CD4-positive, alpha-beta T cell treated with Interleukin-2 at 100 ng/mL for 4 hours (primary cell): ENCODE results near the gene GTSE1.

Experiments used
- DNase-seq: peaks from one replicate; pipeline ENCODE4 v3.0.0-alpha.2; 2020; ENCODE audit warnings: low spot score

The GTSE1 gene

DNA sequence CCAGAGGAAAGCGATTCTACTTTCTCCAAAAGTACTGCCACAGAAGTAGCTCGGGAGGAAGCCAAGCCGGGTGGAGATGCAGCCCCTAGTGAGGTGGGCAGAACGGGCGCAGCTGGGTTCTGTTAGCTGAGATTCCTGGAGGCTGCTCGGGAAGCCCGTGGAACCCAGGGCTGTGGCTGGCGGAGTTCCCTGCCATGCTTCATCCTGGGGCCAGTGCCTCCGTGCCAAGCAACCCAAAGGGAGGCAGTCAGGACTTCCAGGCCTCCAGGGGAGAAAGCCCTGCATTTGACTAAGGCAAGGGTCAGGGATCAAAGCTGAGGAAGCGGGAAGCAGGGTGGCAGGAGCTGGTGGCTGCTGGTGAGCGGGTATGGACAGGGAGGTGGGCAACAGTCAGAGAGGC, 32.1 kb downstream of the GTSE1 start:
- no peak for DNase-seq

- no peak for DNase-seq
Measured at GRCh38 chr22:46329616-46330015, 32.9 kb downstream of the GTSE1 start.

- DNase-seq, result no peak
Measured at GRCh38 chr22:46330426-46330825, 33.8 kb downstream of the GTSE1 start.

GRCh38 chr22:46331496-46331895, 34.8 kb downstream of the GTSE1 start:
- no peak for DNase-seq

- peak; percentile 77 for DNase-seq
Measured at GRCh38 chr22:46335201-46336118, 38.8 kb downstream of the GTSE1 start, which contains the start of gene TRMU. TSS of gene TRMU (plus strand) at chr22:46335714. CDS start at chr22:46335765, 51 bp downstream.

- DNase-seq, result peak; percentile 4
Measured at GRCh38 chr22:46336119-46337078, 39.7 kb downstream of the GTSE1 start.

GRCh38 chr22:46337870-46338269, 41.2 kb downstream of the GTSE1 start:
- no peak for DNase-seq

GRCh38 chr22:46338636-46339035, 42.0 kb downstream of the GTSE1 start:
- DNase-seq, result no peak

GRCh38 chr22:46339956-46340355, 43.3 kb downstream of the GTSE1 start:
- DNase-seq, result no peak

GRCh38 chr22:46340676-46341075, 44.0 kb downstream of the GTSE1 start:
- DNase-seq, result no peak

- no peak for DNase-seq
Measured at GRCh38 chr22:46346680-46347405, 50.2 kb downstream of the GTSE1 start.

DNA sequence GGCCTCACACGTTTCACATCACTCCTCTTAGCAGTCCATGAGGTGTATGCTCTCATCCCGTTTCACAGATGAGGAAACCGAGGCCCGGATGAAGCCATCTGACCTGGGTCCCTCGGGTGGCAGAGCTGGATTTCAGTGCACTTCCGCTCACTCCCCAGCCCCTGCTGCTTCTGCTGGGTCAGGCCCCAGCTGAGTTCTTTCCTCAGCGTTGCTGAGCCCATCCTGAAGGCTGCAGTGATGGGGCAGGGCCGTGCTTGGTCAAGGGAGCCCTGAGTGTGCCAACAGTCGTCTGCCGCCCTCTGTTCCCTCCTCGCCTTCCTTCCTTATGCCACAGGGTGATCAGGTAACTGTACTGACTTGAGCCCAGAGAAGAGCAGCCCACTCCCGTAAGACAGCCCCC, 51.0 kb downstream of the GTSE1 start:
- DNase-seq, result no peak

DNA sequence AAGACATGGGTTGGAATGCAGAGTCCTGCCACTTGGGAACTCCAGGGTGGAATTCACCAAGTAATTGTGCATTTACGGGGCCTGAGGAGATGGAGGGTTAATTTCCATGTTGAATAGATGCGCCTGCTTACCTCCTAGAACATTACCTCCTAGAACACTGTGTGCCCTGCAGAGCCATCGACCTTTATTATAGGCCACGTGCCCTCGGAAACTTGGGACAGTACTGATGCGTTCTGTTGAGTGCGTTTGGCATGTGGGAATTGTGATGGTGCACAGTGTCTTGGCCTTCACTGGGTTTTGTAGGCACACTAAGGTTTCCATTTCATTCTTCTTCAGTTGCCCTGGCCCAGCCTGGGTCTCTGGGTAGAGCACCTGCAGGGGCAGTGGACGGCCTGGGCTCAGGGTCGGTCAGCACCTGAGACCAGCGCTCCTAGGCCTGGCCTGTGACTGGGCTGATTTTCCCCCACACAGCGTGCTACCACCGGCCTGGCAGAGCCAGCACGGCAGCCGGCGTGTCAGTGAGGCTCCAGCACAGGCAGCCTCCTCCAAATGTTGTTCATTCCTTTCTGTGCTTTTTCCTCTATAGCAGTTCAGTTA, 51.5 kb downstream of the GTSE1 start:
- no peak for DNase-seq

DNA sequence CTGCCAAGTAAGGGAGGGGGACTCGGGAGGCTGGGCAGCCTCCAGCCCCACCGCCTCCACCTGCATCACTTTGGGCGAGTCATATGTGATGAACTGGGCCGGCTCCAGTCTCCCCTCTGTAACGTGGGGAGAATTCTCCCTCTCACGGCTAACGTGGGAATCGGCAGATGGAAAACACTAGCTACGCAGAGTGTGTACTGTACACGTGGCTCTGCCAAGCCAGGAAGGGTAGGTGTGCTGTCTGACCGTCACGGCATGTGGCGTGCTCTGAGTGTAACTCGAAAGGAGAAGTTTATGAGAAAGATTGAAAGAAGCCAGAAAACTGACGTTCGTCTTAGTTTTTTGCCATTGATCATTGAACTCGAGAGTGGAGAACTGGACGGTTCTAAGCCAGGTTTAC, 52.6 kb downstream of the GTSE1 start:
- DNase-seq, result no peak

DNA sequence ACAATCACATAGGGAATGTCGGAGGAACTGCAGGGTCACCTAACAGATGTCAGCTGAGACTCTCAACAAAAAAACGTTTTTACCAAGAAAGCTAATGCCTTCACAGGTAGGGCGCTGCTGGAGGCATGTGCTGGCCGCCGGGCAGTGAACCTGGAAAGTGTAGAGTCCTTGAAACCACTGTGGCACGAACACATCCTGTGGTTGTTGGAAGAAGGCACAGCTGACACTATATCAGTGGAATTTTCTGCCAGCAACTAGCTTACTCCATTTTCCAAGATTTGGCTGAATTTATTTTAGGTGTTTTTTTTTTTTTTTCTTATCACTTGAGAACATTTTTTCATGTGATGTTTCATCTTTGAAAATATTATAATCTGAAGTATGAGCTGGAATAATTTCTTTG, 53.0 kb downstream of the GTSE1 start:
- DNase-seq, result no peak

DNA sequence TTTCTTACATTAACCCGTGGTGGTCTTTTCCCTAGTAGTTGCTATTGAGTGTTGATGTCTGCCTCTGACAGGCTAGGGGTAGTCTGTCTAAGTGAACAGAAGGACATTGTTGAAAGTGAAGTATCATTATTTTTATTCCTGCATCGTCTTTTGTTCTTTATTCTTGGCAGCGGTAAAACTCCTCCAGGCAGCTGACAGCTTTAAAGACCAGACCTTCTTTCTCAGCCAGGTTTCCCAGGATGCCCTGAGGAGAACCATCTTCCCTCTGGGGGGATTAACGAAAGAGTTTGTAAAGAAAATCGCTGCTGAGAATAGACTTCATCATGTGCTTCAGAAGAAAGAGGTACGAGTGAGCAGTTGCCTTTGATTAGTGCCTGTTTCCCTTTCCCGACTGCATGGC, 53.5 kb downstream of the GTSE1 start:
- no peak for DNase-seq

DNA sequence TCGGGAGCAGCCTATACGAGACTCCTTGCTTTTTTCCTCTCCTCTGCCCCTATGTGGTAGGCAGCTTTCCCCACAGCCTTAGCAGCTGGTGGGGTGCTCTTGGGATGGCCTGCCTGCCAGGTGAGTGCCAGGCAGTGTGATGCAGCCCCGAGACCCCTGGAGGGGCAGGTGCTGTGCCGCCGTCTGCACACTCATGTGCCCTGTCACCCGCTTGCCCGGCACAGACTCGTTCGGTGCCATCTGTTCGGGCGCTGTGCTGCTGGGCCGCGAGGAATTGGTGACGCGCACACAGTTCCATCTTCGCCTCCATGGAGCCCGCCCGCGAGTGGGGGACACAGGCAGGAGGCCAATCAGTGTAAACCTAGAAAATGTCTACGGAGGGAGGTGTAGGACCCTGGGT, 54.0 kb downstream of the GTSE1 start:
- DNase-seq, result no peak

- no peak for DNase-seq
Measured at GRCh38 chr22:46351131-46351735, 54.6 kb downstream of the GTSE1 start.

- no peak for DNase-seq
Measured at GRCh38 chr22:46351767-46352166, 55.1 kb downstream of the GTSE1 start.

- DNase-seq, result no peak
Measured at GRCh38 chr22:46352276-46352675, 55.6 kb downstream of the GTSE1 start.

DNA sequence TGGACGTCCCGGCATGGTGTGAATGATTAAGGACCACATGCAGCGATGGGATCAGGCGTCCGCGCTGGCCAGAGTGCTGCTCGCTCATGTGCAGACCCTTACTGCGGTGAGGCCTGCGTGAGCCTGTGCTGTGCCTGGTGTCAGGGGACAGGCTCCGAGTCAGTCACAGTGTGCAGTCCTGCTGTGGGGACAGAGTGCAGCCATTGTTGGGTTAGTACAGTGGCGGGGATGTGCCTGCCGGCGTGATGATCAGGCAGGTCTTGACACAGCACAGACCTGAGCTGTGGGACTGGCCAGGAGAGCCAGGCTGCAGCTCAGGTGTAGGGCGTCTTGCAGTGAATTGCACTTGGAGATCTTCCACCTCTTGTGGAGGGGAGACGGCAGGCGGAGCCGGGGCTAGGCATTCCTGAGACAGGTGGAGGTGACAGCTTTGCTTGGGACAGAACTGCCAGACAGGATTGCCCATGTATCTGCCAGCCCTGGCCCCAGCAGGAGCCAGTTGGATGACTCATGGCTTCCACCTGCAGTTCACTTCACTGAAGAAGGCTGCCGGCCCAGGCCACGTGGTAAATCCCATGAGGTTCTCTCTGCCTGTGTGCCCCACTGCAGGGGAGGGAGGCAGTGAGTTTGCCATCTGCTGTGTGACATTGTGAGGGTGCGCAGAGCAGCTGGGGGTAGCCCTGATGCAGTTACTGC, 56.2 kb downstream of the GTSE1 start:
- no peak for DNase-seq
